NK-92 treated with Interleukin-12 subunit alpha and Interleukin-12 subunit beta, amount 100 ng/mL, for 24 hours (cell line): ENCODE measurements around the gene MEF2A.
"Not testable (repeated sequence)": the region's sequence is repeated elsewhere in the genome, so short reads cannot be mapped to it uniquely, and the experiment has no call there.

ENCODE experiments used
- DNase-seq: peaks from one replicate; lab custom pipeline; 2025; lab: John Stamatoyannopoulos, UW

MEF2A gene

DNA sequence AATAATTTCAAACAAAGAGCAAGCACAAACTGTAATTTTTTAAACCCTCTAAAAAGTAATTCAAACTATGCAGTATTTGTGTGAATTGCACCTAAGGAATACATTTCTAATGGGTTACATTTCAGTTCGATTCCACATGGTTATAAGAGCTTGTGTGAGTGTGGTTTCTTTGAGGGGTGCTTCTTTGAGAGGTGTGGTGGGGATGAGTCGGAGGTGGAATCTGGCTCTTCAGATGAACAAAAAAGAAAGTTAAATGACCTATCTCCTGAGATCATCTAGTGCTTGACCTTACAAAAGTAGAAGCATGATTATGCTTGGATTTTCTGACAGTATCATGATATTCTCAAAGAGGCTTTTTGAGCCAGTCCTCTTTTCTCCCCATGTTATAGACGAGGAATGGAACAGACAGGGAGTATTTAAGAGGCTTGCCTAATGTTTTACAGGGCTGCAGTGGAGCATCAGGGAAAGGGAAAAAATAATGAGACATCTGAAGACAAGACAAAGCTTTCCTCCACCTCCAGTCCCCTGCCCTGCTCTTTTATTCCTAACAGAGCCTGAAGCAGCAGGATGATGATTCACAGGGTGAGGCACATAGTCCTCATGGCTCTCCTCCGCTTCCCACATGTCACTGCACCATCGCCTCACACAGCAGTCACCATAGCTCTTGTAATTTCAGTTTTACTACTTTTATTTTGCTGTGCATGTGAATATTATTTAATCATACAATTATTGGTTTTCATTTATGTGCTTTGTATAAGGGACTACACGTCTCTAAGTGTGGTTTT lies 85.4 kb downstream of the MEF2A start:
- DNase-seq, result no peak

GRCh38 chr15:99656205-99656604 lies 90.4 kb downstream of the MEF2A start:
- no peak for DNase-seq

DNA sequence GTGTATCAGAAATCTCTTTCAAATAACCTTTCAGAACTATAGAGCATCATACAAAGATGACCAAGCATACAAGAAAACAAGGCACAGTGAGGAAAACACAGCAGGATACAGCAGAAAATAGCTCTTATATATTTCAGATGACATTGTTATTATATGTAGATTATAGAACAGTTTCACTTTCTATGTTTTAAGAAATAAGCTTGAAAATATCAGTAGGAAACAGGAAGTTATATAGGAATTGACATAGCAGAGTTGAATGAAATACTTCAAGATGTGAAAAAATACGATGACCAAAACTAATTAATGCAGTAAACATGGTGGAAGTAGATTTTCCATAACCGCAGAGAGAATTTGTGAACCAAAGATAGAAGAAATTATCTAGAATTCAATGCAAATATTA lies 92.2 kb downstream of the MEF2A start:
- no peak for DNase-seq

GRCh38 chr15:99662903-99663302 lies 97.1 kb downstream of the MEF2A start:
- DNase-seq, result no peak

- not testable (repeated sequence) for DNase-seq
These were observed 100.3 kb downstream of the MEF2A start for GRCh38 chr15:99666073-99666472.

GRCh38 chr15:99668533-99669182 lies 102.9 kb downstream of the MEF2A start:
- DNase-seq, result no peak

DNA sequence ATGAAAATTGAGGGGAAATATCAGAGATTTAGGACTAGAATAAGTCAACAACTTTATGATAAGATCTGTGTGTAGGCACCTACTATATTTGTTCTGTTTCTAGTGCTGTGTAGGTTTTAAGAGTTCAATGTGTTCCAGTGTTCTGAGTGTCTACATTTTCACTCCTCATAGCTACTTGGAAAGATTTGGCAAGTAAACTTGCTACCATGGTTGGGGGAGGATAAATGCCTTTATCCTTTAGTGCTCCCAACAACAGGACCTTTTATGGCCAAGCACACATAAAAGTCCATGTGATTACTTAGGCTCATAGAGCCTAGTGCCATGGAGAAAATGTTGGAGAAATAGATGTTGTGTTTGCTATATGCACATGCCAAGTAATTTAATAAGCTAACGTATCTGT lies 103.5 kb downstream of the MEF2A start:
- DNase-seq, result no peak

- no peak for DNase-seq
These were observed 106.3 kb downstream of the MEF2A start for GRCh38 chr15:99671926-99672635.

- DNase-seq, result no peak
These were observed 107.3 kb downstream of the MEF2A start for GRCh38 chr15:99673111-99673510.

DNA sequence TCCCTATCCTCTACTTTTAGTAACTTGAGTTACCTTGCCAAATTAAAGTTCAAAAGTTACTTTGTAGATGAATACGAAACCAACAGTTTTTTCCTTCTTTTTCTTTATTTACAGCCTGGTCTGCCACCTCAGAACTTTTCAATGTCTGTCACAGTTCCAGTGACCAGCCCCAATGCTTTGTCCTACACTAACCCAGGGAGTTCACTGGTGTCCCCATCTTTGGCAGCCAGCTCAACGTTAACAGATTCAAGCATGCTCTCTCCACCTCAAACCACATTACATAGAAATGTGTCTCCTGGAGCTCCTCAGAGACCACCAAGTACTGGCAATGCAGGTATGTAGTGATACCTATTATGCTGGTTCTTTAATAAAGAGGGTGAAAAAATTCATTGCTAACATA lies 108.5 kb downstream of the MEF2A start:
- no peak for DNase-seq

- no peak for DNase-seq
These were observed 111.9 kb downstream of the MEF2A start for GRCh38 chr15:99677540-99678134.

DNA sequence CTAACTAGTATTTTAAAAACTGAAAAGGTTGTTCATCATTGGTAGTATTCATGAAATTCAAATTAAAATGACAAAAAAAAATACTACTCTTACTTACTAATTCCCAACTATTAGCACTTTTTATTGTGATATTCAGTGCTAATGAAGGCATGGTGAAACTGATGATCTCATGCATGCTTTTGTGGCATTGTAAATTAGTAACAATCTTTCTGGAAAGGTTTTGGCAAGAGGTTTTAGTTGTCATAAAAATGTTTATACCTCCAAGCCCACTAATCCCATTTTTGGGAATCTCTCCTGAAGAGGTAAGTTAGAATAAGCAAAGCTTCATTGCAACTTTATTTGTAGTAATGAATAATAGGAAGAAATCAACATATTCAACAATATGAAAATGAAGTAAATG lies 114.5 kb downstream of the MEF2A start:
- no peak for DNase-seq

- DNase-seq, result no peak
These were observed 116.2 kb downstream of the MEF2A start for GRCh38 chr15:99681990-99682389.

GRCh38 chr15:99682455-99682854 lies 116.7 kb downstream of the MEF2A start:
- no peak for DNase-seq

GRCh38 chr15:99683000-99683670 lies 117.4 kb downstream of the MEF2A start:
- DNase-seq, result no peak

DNA sequence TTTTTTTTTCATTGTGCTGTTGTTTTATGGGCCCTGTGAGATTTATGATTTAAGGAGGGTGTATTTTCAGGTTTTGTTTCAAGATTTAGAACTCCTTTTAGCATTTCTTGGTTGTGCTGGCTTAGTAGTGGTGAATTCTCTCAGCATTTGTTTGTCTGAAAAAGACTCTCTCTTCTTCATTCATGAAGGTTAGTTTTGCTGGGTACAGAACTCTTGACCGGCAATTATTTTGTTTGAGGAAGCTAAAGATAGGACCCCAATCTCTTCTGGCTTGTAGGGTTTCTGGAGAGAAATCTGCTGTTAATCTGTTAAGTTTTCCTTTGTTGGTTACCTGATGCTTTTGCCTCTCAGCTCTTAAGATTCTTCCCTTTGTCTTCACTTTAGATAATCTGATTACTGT lies 120.5 kb downstream of the MEF2A start:
- no peak for DNase-seq

- DNase-seq, result no peak
These were observed 127.0 kb downstream of the MEF2A start for GRCh38 chr15:99692825-99693224.

GRCh38 chr15:99696096-99696495 lies 130.3 kb downstream of the MEF2A start:
- no peak for DNase-seq

- DNase-seq, result no peak
These were observed 137.3 kb downstream of the MEF2A start for GRCh38 chr15:99702895-99703602.

DNA sequence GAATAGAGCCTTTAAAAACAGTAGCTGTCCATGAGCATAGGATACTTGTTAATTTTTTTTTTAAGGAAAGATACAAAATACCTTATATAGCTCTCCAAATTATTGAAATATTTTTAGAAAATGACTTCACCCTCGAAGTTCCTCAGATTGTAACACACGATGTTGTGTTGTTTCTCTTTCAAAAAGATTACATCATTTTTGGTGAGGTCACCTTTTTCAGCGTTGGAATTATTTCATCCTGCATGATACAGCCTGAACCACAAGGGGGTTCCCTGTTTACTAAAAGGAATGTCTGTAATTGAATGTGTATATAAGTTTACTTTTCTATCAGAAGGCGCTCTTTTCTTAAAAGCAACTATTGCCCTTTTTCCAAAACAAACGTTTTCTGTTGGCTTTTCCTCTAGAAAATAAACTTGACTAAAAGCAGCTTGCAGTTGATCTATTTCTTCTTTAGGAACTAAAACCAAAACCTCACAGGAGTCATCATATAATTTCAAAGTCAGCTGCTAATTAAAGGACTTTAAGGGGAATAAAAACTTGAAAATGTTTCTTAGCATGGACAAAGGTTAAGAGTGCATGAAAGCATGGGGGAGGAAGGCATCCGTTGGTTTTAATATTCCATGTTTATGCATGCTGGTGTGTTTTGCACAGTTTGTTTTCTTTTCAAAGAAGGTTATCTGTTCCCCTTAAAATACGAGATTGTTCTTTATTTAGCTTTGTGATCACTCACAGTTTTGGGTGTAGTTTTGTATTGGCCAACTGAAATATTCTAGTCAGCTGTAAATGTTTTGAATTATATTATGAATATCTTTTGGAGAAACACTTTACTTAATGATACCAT lies 138.0 kb downstream of the MEF2A start:
- DNase-seq, result no peak

GRCh38 chr15:99704444-99704838 lies 138.7 kb downstream of the MEF2A start:
- DNase-seq, result no peak
